GM18505 (cell line): ENCODE data around the gene TH.

Experiments used
- ATAC-seq: cut with Tn5 transposase; IDR thresholded peaks from one replicate; pipeline ENCODE4 v1.9.1; 2021; ENCODE audit not compliant: unreplicated experiment
- POLR2A ChIP-seq: IDR thresholded peaks from 4 replicates; pipeline ENCODE4 v1.6.1; 2011; ENCODE audit warnings: borderline replicate concordance; ENCODE audit not compliant: insufficient read depth, insufficient read length; ENCODE audit errors: extremely low read depth

Gene TH

DNA sequence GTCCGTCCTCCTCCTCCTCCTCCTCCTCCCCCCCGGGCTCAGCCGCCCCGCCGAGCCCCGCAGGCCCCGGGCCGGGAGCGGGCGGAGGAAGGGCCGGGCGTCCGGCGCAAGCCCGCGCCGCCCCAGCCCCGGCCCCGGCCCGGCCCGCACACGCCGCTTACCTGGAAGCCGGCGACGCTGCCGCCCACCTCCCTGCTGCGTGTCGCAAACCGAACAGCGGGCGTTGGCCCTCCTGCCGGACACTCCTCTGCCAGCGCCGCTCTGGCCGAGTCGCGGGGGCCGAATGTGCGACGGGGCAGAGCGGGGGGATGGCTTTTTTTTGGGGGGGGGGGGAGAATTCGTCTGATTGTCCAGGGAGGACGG is 33.6 kb downstream of the TH start:
- ATAC-seq: no peak
- no peak for TF ChIP-seq POLR2A

DNA sequence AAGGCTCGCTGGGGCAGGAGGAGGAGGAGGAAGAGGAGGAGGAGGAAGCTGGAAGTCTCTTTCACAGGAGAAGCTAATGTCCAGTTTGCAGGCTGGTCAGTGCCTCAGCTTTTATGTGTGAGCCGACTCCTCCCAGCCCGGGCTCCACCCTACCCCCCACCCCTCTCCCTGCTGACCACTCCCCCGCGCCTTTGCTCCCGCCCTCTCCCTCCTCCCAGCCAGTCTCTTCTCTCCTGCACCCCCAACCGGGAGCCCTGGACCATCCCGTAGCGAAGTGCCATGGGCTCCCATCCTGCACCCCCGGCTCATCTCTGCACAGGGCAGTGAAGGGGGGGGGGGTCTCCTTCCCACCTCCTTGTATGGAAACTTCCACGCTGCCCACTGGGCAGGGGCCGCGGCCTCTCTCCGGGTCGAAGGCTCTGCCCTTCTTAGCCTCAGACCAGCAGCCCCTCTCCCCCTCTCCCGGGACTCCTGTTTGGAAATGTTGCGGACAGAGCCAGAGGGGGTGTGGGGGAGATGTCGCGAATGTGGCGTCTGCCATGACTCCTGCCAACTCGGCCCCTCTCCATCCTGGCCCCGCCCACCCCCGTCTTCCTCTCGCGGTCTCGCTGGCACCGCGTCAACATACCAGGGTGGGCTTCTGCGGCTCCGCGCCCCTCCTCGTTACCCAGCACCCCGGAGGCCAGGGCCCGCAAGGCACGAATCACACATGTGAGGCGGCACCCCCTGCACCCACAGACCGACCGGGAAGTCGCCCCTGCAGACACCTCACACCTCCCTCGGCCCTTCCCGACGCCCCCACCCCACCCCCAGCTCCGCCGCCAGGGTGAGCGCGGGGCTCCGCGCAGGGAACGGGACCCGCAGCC is 34.2 kb downstream of the TH start:
- no peak for TF ChIP-seq POLR2A
- no peak for ATAC-seq

DNA sequence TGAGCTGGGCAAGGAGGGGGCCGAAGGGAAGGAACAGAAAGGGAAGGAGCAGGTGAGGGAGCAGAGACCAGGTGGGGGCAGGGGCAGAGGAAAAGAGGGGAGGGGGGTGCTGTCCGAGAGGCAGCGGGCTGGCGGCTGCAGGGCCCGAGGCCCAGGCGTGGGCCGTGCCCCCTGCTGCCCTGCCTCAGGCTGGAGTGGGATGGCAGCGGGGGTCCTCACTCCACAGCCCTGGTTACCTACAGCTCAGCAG is 34.7 kb downstream of the TH start:
- no peak for ATAC-seq
- no peak for TF ChIP-seq POLR2A

DNA sequence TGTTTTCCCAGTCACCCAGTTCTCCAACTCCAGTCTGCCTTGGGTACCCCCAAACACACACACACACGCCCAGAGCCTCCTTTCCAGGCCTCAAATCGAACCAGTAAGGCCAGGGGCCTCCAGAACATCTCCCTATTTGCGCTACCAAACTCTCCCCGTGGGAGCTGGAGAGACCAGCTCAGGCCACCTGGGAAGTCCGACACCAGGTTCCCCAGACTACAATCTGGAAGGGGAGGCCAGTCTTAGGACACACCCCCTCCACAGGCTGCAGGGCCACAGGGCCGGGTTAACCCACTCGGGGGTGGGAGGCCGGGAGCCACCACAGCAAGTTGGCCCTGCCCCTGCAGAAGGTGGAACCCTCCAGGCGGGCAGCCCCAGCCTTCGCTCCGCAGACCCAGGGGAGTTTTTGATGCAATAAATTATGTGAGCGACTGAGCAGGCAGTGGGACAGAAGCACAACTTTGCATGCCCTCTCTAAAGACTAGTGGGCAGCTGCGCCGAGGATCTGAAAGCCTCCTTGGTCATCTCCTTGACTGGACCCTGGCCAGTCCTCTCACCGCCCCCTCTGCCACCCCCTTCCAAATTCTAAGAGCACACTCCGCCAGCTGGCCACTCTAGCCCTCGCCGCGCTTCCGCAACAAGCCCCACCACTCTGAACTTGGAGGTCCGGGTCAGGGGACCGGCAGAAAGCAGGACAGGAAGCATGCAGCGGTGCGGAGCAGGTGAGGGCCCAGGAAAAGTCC is 35.2 kb downstream of the TH start:
- no peak for ATAC-seq
- no peak for TF ChIP-seq POLR2A

DNA sequence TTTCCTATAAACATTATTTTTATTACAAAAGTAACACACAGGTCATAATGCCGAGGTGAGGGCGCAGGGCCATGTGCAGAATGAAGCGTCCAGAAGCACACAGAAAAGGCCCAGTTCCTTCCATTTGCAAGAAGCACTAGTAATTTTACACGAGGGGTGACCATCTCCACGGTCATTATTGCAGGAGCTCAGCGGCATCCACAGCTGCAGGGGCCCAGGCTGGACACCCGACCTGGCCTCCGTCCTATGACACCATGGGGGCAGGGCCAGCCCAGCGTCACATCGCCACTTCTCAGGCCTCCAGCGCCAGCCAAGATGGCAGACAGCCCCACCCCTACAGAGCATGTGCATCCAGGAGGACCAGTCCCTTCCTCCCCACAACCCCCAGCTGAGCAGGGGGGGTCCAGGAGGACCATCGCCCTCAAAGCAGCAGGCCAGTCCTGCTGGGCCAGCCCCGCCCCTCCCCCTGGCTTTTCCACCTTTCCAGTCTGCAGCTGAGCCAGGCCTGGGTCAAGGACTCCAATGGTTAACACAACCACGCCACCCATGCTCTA is 35.9 kb downstream of the TH start:
- no peak for ATAC-seq

DNA sequence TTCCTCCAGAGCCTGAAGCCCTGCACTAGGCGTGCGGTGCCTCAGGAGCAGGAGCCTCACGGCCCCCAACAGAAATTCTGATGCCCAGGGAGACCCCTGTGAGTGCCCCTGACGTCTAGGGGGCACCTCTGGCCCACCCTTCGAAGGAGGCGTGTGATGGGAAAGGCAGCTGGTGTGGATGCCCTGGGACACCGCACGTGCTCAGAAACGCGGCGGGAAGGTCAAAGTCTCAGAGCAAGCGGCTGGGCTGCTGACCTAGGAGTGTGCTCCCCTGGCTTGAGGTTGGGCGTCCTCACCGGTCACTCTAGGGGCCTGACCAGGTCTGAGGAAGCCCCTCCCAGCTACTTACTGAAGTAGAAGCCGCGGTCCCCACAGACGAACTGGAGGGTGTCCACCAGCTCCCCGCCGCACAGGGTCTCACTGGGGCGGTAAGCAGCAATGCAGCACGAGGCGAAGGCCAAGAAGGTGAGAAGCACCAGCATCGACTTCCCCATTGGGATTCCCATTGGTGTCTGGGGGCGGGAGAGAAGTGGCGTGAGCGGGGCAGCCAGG is 36.5 kb downstream of the TH start:
- TF ChIP-seq POLR2A: no peak
- ATAC-seq: no peak

More for the DNA sequence above, 35.9 kb downstream of the TH start:
- no peak for TF ChIP-seq POLR2A

DNA sequence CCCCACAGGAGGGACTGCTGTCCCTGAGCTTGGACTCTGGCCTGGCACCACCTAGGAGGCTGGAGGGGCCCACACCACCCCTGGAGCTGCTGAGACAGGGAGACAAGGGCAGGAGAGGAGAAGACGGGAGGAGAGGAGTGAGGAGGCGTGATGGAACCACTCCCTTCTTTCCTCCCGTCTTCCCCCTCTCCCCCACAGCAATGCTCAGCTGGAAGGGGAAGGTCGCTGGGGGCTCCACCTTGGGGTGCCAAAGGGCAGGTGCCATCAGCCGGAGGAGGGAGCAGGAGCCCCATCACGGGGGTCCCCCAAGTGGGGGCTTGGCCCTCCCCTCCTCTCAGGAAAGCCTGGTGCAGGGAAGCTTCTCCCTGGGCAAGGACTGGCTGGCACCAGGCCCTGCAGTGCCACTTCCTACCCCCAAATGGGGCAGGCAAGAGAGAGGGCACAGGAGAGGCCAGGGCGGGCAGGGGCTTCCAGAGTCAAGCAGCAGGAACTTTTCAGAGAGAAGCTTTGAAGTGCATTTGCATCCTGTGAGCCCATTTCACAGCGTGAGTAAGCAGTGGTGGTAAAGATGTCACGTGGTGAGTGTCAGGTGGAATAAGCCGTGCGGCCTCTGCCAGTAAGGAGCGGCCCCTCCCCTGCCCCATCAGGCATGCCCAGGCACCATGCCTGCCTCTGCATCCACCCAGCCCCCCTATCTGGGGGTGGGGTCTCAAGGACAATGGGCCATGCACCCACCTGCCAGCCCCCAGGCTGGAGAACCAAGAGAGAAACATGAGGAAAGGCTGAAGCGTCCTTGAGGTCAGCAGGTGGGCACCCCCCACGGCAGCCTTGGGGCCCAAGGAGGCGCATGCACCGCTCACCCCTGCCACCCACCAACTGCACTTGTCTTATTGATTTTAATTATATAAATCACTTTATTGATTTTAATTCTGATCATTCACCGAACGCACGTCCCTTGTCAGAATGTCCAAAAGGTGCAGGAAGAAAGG is 37.3 kb downstream of the TH start:
- no peak for ATAC-seq
- TF ChIP-seq POLR2A: no peak

DNA sequence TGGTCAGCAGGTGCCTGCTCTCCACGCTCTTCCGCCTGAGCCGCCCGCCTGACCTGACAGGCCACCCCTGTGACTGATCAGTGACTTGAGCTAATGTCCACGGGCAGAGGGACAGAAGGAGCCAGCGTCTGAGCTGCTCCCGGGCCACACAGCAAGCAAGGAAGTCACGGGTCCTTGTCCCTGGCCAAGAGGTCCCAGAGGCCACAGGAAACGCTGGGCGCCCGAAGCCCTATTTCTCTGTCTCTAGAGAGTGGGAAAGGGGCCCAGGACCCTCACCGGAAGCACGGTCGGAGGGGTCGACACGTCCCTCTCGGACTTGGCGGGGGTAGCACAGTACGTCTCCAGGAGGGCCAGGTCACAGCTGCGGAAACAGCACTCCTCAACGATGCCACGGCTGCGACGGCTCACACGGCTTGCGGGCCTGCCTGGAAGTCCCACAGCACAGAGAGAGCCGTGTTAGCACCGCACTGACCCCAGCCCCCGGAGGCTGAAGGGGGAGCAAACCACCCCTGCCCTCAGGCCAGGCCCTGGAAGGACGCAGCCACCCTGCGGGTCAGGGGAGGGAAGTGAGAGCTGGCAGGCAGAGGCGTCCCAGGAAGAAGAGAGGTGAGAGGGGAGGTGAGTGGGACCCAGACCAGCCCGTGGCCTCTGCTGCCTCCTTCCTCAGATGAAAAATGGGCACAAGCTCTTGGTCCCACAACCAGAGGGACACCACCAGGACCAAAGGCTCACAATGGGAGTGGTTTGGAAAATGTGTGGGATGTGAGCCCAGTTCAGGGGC is 38.2 kb downstream of the TH start:
- no peak for TF ChIP-seq POLR2A
- no peak for ATAC-seq

DNA sequence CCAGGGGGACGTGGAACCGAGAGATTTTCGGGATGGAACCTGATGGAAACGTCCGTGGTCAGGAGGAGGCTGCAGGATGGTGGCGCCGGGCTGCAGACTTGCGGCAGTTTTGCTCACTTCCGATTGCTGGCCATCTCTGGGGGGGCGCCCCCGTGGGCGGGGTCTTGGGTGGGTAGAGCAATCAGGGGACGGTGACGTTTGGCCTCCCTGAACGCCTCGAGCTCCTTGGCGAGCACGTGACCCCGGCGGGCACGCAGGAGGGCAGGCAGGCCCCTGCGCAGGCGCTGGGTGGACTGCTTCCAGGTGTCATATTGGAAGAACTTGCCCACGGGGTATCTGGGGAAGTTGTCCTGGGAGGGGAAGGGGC is 38.8 kb downstream of the TH start:
- no peak for TF ChIP-seq POLR2A
- ATAC-seq: no peak

DNA sequence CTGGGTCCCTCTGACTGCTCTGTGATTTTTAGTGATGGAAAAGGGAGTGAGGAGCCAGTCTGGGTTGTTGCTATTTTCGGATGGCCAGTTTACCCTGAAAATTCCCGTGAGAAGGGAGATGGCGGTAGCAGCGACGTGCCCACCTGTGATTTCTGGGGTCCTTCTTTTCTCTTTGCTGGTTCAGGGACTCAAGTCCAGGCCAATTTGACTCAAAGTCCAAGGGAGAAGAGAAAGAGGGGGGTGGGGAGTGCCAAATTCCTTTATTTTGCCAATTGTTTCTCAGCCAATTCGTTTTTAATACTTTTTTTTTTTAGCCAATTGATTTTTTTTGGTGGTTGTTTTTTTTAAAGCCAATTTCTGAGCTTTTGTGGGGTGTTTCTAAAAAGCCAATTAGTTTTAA is 39.4 kb downstream of the TH start:
- no peak for TF ChIP-seq POLR2A
- ATAC-seq: no peak

DNA sequence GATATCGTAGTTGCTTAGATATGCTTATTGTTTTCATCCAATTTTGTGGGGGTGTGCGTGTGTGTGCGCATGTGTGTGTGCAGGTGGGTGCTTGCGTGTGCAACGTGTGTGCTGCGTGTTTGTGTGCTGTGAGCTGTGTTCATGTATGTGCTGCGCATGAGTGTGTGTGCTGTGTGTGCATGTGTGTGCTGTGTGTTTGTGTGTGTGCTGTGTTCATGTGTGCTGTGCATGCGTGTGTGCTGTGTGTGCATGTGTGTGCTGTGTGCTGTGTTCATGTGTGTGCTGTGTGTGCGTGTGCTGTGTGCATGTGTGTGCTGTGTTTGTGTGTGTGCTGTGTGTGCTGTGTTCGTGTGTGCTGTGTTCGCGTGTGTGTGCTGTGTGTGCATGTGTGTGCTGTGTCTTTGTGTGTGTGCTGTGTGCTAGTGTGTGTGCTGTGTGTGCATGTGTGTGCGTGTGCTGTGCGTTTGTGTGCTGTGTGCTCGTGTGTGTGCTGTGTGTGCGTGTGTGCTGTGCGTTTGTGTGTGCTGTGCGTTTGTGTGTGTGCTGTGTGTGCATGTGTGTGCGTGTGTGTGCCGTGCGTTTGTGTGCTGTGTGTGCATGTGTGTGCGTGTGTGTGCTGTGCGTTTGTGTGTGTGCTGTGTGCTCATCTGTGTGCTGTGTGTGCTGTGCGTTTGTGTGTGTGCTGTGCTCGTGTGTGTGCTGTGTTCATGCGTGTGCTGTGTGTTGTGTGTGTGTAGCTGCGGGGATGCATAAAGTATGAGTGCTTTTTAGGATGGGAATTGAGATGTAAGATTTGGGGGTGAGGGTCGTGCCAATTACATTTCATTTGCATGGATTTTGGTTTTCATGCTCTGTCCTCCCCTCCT is 40.0 kb downstream of the TH start:
- no peak for ATAC-seq
- TF ChIP-seq POLR2A: no peak

DNA sequence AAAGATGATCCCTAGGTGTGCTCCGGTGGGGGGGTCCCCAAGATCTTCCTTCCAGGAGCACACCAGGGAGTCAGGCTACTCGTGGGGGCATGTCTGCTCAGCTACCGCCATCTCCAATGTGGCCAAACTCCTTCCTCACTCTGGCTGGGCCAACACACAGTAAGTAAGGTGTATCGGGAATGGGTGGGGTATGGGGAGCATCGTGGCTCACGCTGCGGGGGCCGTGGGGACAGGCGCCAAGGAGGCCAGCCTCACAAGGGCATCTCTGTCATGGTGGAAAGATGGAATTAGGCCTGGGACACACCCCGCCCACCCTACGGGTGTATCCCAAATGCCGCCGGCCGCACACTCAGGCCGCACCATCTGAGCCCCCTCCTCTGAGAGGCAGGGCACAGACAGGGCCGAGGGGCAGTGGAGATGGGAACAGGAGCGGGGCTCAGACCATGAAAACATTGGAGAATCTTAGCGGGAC is 40.7 kb downstream of the TH start:
- no peak for ATAC-seq
- no peak for TF ChIP-seq POLR2A
